Uterus (tissue), 4 donors: ENCODE data around the gene CD226. TPM values are rescaled to one million over a fixed set of nuclear protein-coding genes. Genes with fewer than 3 reads are reported as not detected.
"Not testable (repeated sequence)": the region's sequence is repeated elsewhere in the genome, so short reads cannot be mapped to it uniquely, and the experiment has no call there.

Source experiments
- DNase-seq, 2 donors: peaks; one replicate each; pipeline ENCODE4 v3.0.0-alpha.2; 2019 to 2020
- H3K27ac ChIP-seq, 2 donors: fragments of 200-600 bp; sonication (generic); 1 replicate in 1 of 2; 2 replicates in 1 of 2; pipeline ENCODE4 v1.5.1; 2016 to 2018
- H3K27me3 ChIP-seq, 2 donors: fragments of 200-600 bp; sonication (generic); one replicate each; pipeline ENCODE4 v1.5.1; 2018 to 2019; ENCODE audit warnings: control low read depth in 1 of 2
- H3K36me3 ChIP-seq, 2 donors: fragments of 200-600 bp; sonication (generic); one replicate each; pipeline ENCODE4 v1.5.1; 2019; ENCODE audit warnings: control low read depth in 1 of 2
- H3K4me1 ChIP-seq, 2 donors: fragments of 200-600 bp; sonication (generic); one replicate each; pipeline ENCODE4 v1.5.1; 2018 to 2019; ENCODE audit warnings: control low read depth in 1 of 2
- H3K4me3 ChIP-seq, 2 donors: fragments of 200-600 bp; sonication (generic); 1 replicate in 1 of 2; 2 replicates in 1 of 2; pipeline ENCODE4 v1.5.1; 2018 to 2019; ENCODE audit warnings: mild to moderate bottlenecking in 1 of 2
- H3K9me3 ChIP-seq, 2 donors: fragments of 200-600 bp; sonication (generic); one replicate each; pipeline ENCODE4 v1.5.1; 2019; ENCODE audit warnings: control low read depth in 1 of 2
- POLR2A ChIP-seq, 2 donors: fragments of 450-650 bp; IDR thresholded peaks; one replicate each; pipeline ENCODE4 v1.6.1; 2016; ENCODE audit warnings: antibody characterized with exemption in 2 of 2, mild to moderate bottlenecking in 1 of 2, moderate library complexity in 1 of 2
- intact Hi-C: fragments of 100-400 bp; cut with DNase I; formaldehyde crosslinking; loops from one replicate; pipeline ENCODE4 v1.15.1; 2023; ENCODE audit warnings: low total_unique reads
- total RNA-seq, 4 donors: library from RNA; depleted of rRNA in 3 of 4; stranded (reverse); fragments of >200 nt in 3 of 4; gene quantifications; one replicate each; pipeline versions ENCODE4 v1.1.0 to v1.2.4, GENCODE V29; 2014 to 2023
- TF ChIP-seq, protein P1 (sequence below), 4 experiments: fragments of 200-600 bp in 2 of 4; fragments of 450-650 bp in 2 of 4; sonication (generic) in 2 of 4; IDR thresholded peaks; one replicate each; pipeline ENCODE4 v1.5.1; 2016 to 2019; ENCODE audit warnings: antibody characterized with exemption in 4 of 4, mild to moderate bottlenecking in 2 of 4, moderate library complexity in 1 of 4
- donor health status: DM: yes; HTN: yes; CAD: no.

CD226 gene
- total RNA-seq, 4 donors from 2014 or later: 0.59 to 5.5 (median 2.9) TPM; not detected in 1

DNA sequence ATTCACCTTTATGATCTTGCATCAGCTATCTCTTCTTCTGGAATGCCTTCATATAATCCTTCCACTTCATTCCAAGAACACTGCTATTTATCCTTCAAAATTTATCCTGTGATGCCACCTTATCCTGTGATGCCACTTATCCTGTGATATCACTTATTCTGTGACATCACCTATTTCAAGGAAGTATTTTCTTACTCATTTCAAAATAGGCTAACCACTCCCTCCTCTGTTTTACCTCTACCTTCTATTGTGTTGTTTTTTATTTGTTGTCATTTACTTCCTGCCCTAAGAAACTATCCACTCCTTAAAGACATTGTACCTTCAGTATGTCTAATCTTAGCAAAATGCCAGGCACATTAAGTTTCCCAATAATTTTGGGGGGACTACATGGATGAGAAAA is 38.8 kb downstream of the CD226 start:
- intact Hi-C loops: no loop called here
- no peak for DNase-seq
- no peaks in the 10 kb centered on the region for H3K27me3 ChIP-seq
- H3K4me3 ChIP-seq: no peak overlapping the region
- no peaks in the 10 kb centered on the region for H3K9me3 ChIP-seq
- H3K4me1 ChIP-seq: no peaks in the 10 kb centered on the region
- H3K27ac ChIP-seq: no peak overlapping the region
- TF ChIP-seq POLR2A (IDR thresholded peaks at IDR 0.05): no peak
- TF ChIP-seq, protein P1, sequence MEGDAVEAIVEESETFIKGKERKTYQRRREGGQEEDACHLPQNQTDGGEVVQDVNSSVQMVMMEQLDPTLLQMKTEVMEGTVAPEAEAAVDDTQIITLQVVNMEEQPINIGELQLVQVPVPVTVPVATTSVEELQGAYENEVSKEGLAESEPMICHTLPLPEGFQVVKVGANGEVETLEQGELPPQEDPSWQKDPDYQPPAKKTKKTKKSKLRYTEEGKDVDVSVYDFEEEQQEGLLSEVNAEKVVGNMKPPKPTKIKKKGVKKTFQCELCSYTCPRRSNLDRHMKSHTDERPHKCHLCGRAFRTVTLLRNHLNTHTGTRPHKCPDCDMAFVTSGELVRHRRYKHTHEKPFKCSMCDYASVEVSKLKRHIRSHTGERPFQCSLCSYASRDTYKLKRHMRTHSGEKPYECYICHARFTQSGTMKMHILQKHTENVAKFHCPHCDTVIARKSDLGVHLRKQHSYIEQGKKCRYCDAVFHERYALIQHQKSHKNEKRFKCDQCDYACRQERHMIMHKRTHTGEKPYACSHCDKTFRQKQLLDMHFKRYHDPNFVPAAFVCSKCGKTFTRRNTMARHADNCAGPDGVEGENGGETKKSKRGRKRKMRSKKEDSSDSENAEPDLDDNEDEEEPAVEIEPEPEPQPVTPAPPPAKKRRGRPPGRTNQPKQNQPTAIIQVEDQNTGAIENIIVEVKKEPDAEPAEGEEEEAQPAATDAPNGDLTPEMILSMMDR (IDR thresholded peaks at IDR 0.05): no peak
- no peaks in the 10 kb centered on the region for H3K36me3 ChIP-seq

DNA sequence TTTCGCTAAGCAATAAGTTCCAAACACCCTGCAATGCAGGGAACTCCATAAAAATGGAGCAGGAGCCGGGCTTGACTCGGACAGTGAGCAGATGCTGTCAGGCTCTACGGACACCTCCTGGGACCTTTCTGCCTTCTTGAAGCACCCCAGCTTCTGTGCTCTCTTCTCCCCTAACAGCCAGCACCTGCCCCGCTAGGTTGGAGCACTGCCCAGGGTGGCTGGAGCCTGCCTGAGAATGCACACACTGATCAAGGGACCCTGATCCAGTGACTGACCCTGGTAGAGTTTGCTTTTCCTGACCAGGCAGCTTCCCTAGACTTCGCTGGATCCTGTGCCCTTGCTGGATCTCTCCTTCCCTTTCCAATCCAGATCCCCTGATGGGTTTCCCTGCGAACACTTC is 40.9 kb downstream of the CD226 start:
- Histone ChIP-seq H3K36me3 (no peaks in the 10 kb centered on the region), H3K27me3 (no peaks in the 10 kb centered on the region), H3K4me1 (no peaks in the 10 kb centered on the region), H3K9me3 (no peaks in the 10 kb centered on the region), H3K4me3 (no peak overlapping the region), H3K27ac (no peak overlapping the region)
- intact Hi-C loops: no loop called here
- no peak for DNase-seq
- TF ChIP-seq, protein P1 (IDR thresholded peaks at IDR 0.05): no peak
- no peak for TF ChIP-seq POLR2A (IDR thresholded peaks at IDR 0.05)

DNA sequence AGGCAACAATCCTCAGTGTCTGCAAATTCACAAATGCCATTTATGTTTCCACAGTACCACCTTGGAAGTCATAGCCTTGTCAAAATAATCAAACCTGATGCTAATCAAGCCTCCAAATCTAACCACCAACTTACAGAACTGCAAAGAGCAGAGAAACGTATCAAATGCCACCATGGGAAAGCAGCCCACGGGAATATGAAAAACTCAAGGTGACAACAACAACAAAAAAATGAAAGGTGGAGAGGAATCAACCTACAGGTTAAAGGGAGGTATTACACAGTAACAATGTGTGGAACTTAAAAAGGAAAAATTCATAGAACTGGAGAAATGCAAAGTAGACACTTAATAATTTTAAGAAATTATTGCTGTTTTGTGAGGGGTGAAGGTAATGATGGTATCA is 46.7 kb downstream of the CD226 start:
- no peaks in the 10 kb centered on the region for H3K4me1 ChIP-seq
- H3K4me3 ChIP-seq: no peak overlapping the region
- H3K36me3 ChIP-seq: no peaks in the 10 kb centered on the region
- H3K27ac ChIP-seq: no peak overlapping the region
- no peaks in the 10 kb centered on the region for H3K9me3 ChIP-seq
- intact Hi-C loops: no loop called here
- TF ChIP-seq, protein P1 (IDR thresholded peaks at IDR 0.05): no peak
- no peak for TF ChIP-seq POLR2A (IDR thresholded peaks at IDR 0.05)
- no peaks in the 10 kb centered on the region for H3K27me3 ChIP-seq
- DNase-seq: no peak

DNA sequence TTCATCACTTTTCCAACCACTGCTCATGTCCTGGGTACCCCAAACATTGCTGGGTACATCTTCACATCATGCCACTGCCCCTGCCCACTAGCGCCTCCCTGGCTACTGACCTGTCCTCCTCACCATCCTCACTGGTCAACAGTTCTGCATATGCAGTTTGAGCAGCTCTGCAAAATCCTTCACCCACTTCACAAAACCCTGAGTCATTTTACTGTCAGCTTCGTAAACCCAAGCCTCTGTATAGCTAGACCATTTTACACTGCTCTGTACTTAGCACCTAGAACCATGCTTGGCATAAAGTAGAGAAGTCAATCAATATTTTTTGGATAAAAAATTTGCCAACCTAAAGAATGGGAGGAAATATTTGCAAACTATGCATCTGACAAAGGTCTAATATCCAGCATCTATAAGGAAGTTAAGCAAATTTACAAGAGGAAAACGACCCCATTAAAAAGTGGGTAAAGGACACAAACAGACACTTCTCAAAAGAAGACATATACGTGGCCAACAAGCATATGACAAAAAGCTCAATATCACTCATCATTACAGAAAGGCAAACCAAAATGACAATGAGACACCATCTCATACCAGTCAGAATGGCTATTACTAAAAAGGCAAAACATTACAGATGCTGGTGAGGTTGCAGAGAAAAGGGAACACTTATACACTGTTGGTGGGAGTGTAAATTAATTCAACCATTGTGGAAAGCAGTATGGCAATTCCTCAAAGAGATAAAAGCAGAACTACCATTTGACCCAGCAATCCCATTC is 48.3 kb downstream of the CD226 start:
- DNase-seq, H3K4me1 ChIP-seq, H3K27me3 ChIP-seq, H3K27ac ChIP-seq, H3K36me3 ChIP-seq, intact Hi-C loops, H3K4me3 ChIP-seq, H3K9me3 ChIP-seq: not testable (repeated sequence)

DNA sequence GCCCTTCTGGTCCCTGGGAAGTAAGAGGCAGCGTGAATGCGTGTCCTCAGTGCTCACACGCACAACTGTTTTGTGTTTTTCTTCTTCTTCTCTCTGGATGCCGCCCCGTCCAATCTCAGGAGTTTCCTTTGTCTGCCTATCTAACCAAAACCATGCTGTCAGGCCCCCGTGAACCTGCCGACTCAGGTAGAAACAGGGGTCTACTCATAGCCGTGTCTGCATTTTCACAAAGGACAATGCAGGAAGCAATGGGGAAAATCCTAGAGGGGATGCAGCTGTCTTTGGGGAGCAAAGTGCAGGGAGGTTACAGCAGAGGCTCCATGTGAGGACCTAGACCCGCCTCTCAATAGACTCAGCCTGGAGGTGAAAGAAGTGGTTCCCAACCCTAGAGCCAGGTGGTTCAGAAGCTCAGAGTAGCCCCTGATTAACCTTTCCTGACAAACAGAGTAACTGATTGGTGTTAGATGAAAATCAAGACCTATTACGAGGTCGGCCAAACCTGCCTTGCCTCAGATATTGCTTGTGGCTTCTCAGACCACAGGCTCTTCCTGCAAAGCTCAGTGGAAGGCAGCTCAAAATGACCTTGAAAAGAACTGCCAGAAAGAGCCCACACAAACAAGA is 49.3 kb downstream of the CD226 start:
- Histone ChIP-seq H3K9me3 (no peaks in the 10 kb centered on the region), H3K36me3 (no peaks in the 10 kb centered on the region), H3K4me3 (no peak overlapping the region), H3K4me1 (no peaks in the 10 kb centered on the region), H3K27me3 (no peaks in the 10 kb centered on the region), H3K27ac (no peak overlapping the region)
- intact Hi-C loops: no loop called here
- DNase-seq: no peak
- TF ChIP-seq, protein P1 (IDR thresholded peaks at IDR 0.05): no peak
- no peak for TF ChIP-seq POLR2A (IDR thresholded peaks at IDR 0.05)
